OCI-LY1 (cell line): ENCODE results near the gene SPRY2.

Source experiments
- H2AFZ ChIP-seq: fragments of 200-600 bp; sonication (generic), shearing (Covaris generic); 2 replicates; pipeline ENCODE4 v1.6.0; 2014; ENCODE audit warnings: antibody characterized with exemption, mild to moderate bottlenecking, low read length
- H3F3A ChIP-seq: fragments of 200-600 bp; sonication (generic), shearing (Covaris generic); 2 replicates; pipeline ENCODE4 v1.6.0; 2014; ENCODE audit warnings: mild to moderate bottlenecking, antibody characterized with exemption, low read length, moderate library complexity; ENCODE audit not compliant: insufficient read depth
- H3K27ac ChIP-seq: fragments of 200-600 bp; sonication (generic); 2 replicates; pipeline ENCODE4 v1.5.1; 2014; ENCODE audit warnings: low read length, mixed run types, mild to moderate bottlenecking, low read depth; ENCODE audit not compliant: poor library complexity, severe bottlenecking
- H3K27me3 ChIP-seq: fragments of 200-600 bp; sonication (generic); 2 replicates; pipeline ENCODE4 v1.6.0; 2014; ENCODE audit warnings: antibody characterized with exemption, mild to moderate bottlenecking, low read length, moderate library complexity; ENCODE audit not compliant: insufficient read depth
- H3K36me3 ChIP-seq: fragments of 200-600 bp; sonication (generic); 2 replicates; pipeline ENCODE4 v1.6.1; 2014; ENCODE audit warnings: mild to moderate bottlenecking, antibody characterized with exemption, low read length, moderate library complexity, mixed read lengths; ENCODE audit not compliant: insufficient read depth
- H3K4me1 ChIP-seq: fragments of 200-600 bp; sonication (generic); 2 replicates; pipeline ENCODE4 v1.5.1; 2014; ENCODE audit warnings: mild to moderate bottlenecking, low read length, moderate library complexity; ENCODE audit not compliant: insufficient read depth, severe bottlenecking
- H3K4me2 ChIP-seq: fragments of 200-600 bp; sonication (generic), shearing (Covaris generic); 2 replicates; pipeline ENCODE4 v1.6.1; 2014; ENCODE audit warnings: low read length
- H3K4me3 ChIP-seq: fragments of 200-600 bp; sonication (generic); 2 replicates; pipeline ENCODE4 v1.5.1; 2014; ENCODE audit warnings: low read length, low read depth, mild to moderate bottlenecking, mixed read lengths; ENCODE audit not compliant: poor library complexity, severe bottlenecking
- H3K79me2 ChIP-seq: fragments of 200-600 bp; shearing (Covaris generic); 2 replicates; pipeline ENCODE4 v1.6.1; 2016; ENCODE audit warnings: mixed run types, low read length, mixed read lengths; ENCODE audit not compliant: insufficient read depth
- H3K9ac ChIP-seq: fragments of 200-600 bp; sonication (generic), shearing (Covaris generic); 2 replicates; pipeline ENCODE4 v1.6.1; 2014; ENCODE audit warnings: mild to moderate bottlenecking, low read length, mixed read lengths
- H3K9me2 ChIP-seq: fragments of 200-600 bp; sonication (generic), shearing (Covaris generic); 2 replicates; pipeline ENCODE4 v1.6.1; 2014; ENCODE audit warnings: low read depth, mild to moderate bottlenecking, low read length, mixed read lengths
- H3K9me3 ChIP-seq: fragments of 200-600 bp; shearing (Covaris generic); 2 replicates; pipeline ENCODE4 v1.6.1; 2014; ENCODE audit warnings: low read length, mixed read lengths
- H4K20me1 ChIP-seq: fragments of 200-600 bp; sonication (generic), shearing (Covaris generic); 2 replicates; pipeline ENCODE4 v1.6.0; 2016; ENCODE audit warnings: mild to moderate bottlenecking, low read length; ENCODE audit not compliant: insufficient read depth
- CTCF ChIP-seq: fragments of 200-600 bp; sonication (generic), shearing (Covaris generic); IDR thresholded peaks from 2 replicates; pipeline ENCODE4 v1.5.1; 2017; ENCODE audit warnings: mild to moderate bottlenecking, antibody characterized with exemption, low read length, moderate library complexity, mixed read lengths
- EZH2 ChIP-seq: fragments of 200-600 bp; sonication (generic), shearing (Covaris generic); IDR thresholded peaks from 2 replicates; pipeline ENCODE4 v1.8.0; 2017; ENCODE audit warnings: borderline replicate concordance, mixed run types, mild to moderate bottlenecking, antibody characterized with exemption, low read length, moderate library complexity, mixed read lengths

The SPRY2 gene

GRCh38 chr13:80341101-80341755 lies at the start of gene SPRY2:
SPRY2 (minus strand) TSS chr13:80341126; CDS start chr13:80337705, 3,421 bp downstream.
- Histone ChIP-seq H3K9ac (no peak within 1 kb of the TSS), H3K4me3 (no peak within 1 kb of the TSS), H3K36me3 (no peaks in the 10 kb centered on the region), H3K27me3 (no peaks in the 10 kb centered on the region), H3K9me2 (no peaks in the 10 kb centered on the region), H2AFZ (no peak within 1 kb of the TSS), H3K4me1 (peaks cover 4% of the 10 kb centered on the region), H3K27ac (no peak within 1 kb of the TSS), H3F3A (no peaks in the 10 kb centered on the region), H3K79me2 (no peaks in the 10 kb centered on the region), H3K4me2 (no peak within 1 kb of the TSS), H3K9me3 (no peaks in the 10 kb centered on the region), H4K20me1 (no peaks in the 10 kb centered on the region)
- TF ChIP-seq EZH2 = no peak
- TF ChIP-seq CTCF = no peak

- Histone ChIP-seq H4K20me1 (no peaks in the 10 kb centered on the region), H3K9me2 (no peaks in the 10 kb centered on the region), H3K79me2 (no peaks in the 10 kb centered on the region), H3K4me1 (peaks cover 6% of the 10 kb centered on the region), H3K9ac (no peak overlapping the region), H3K27ac (no peak overlapping the region), H2AFZ (no peak overlapping the region), H3K9me3 (peaks cover 7% of the 10 kb centered on the region; the same call in 1 of the 2 replicates), H3K4me3 (no peak overlapping the region), H3K36me3 (no peaks in the 10 kb centered on the region), H3K27me3 (no peaks in the 10 kb centered on the region), H3F3A (no peaks in the 10 kb centered on the region), H3K4me2 (no peak overlapping the region)
- no peak for TF ChIP-seq CTCF
Measured at GRCh38 chr13:80390338-80390737, 49.4 kb upstream of the SPRY2 start.

GRCh38 chr13:80389073-80390038 lies 48.4 kb upstream of the SPRY2 start:
- H3K27me3 ChIP-seq = no peaks in the 10 kb centered on the region
- H3K36me3 ChIP-seq = no peaks in the 10 kb centered on the region
- H3K4me2 ChIP-seq = no peak overlapping the region
- no peaks in the 10 kb centered on the region for H3K9me2 ChIP-seq
- no peak overlapping the region for H3K4me3 ChIP-seq
- no peak overlapping the region for H3K9ac ChIP-seq
- H3F3A ChIP-seq = no peaks in the 10 kb centered on the region
- no peak overlapping the region for H2AFZ ChIP-seq
- H3K4me1 ChIP-seq = peaks cover 6% of the 10 kb centered on the region
- no peaks in the 10 kb centered on the region for H4K20me1 ChIP-seq
- no peak for TF ChIP-seq CTCF
- no peak for TF ChIP-seq EZH2
- no peak overlapping the region for H3K27ac ChIP-seq
- no peaks in the 10 kb centered on the region for H3K79me2 ChIP-seq
- peaks cover 7% of the 10 kb centered on the region; the same call in 1 of the 2 replicates for H3K9me3 ChIP-seq
